GM06990 (cell line): ENCODE data around the gene PLCB3.
"Not testable (repeated sequence)": the region's sequence is repeated elsewhere in the genome, so short reads cannot be mapped to it uniquely, and the experiment has no call there.

ENCODE experiments used
- DNase-seq: peaks from one replicate; pipeline ENCODE4 v3.0.0-alpha.2; 2011; ENCODE audit not compliant: insufficient read length; ENCODE audit errors: extremely low read depth
- H3K27me3 ChIP-seq: replicated peaks from 2 replicates; pipeline ENCODE4 v1.6.0; 2011; ENCODE audit warnings: low read length; ENCODE audit not compliant: control insufficient read depth, insufficient read depth
- H3K36me3 ChIP-seq: 2 replicates; pipeline ENCODE4 v1.5.1; 2011; ENCODE audit warnings: low read length; ENCODE audit not compliant: control insufficient read depth, insufficient read depth
- H3K4me3 ChIP-seq: replicated peaks from 2 replicates; pipeline ENCODE4 v1.5.1; 2011; ENCODE audit warnings: low read depth, mild to moderate bottlenecking, control low read depth, low read length
- CTCF ChIP-seq: IDR thresholded peaks from 2 replicates; pipeline ENCODE4 v1.5.1; 2011; ENCODE audit warnings: low read length, control low read depth, mild to moderate bottlenecking, inconsistent platforms; ENCODE audit not compliant: insufficient read depth, poor library complexity, severe bottlenecking

The PLCB3 gene

GRCh38 chr11:64313491-64314145 lies 62.3 kb downstream of the PLCB3 start:
- TF ChIP-seq CTCF: no peak
- Histone ChIP-seq H3K27me3 (no peaks in the 10 kb centered on the region), H3K4me3 (no peak overlapping the region), H3K36me3 (peaks cover 16% of the 10 kb centered on the region)
- no peak for DNase-seq

GRCh38 chr11:64314146-64314804 lies 62.9 kb downstream of the PLCB3 start:
- TF ChIP-seq CTCF: no peak
- no peak for DNase-seq
- no peaks in the 10 kb centered on the region for H3K27me3 ChIP-seq
- peaks cover 16% of the 10 kb centered on the region for H3K36me3 ChIP-seq
- no peak overlapping the region for H3K4me3 ChIP-seq

- Histone ChIP-seq H3K36me3 (peaks cover 16% of the 10 kb centered on the region), H3K4me3 (no peak overlapping the region), H3K27me3 (no peaks in the 10 kb centered on the region)
- no peak for TF ChIP-seq CTCF
- no peak for DNase-seq
Observed at GRCh38 chr11:64314805-64315561, 63.7 kb downstream of the PLCB3 start.

GRCh38 chr11:64315667-64316526 lies 64.6 kb downstream of the PLCB3 start:
- peak overlapping the region; percentile 97 for H3K4me3 ChIP-seq
- H3K36me3 ChIP-seq: peaks cover 20% of the 10 kb centered on the region
- DNase-seq, H3K27me3 ChIP-seq: not testable (repeated sequence)

- Histone ChIP-seq H3K36me3 (peaks cover 24% of the 10 kb centered on the region), H3K4me3 (peak overlapping the region; percentile 97), H3K27me3 (no peaks in the 10 kb centered on the region)
- DNase-seq: peak; percentile 59
- peak; percentile 28 for TF ChIP-seq CTCF
Observed at GRCh38 chr11:64316672-64317324, 65.5 kb downstream of the PLCB3 start.
